Right ventricle myocardium superior (tissue), 1 donor: ENCODE data around the gene MUSK. TPM values are rescaled to one million over a fixed set of nuclear protein-coding genes. Genes with fewer than 3 reads are reported as not detected.

Experiments used
- ATAC-seq: fragments of 200-7000 bp; cut with Tn5 transposase; one replicate; pipeline ENCODE4 v1.9.1; 2020; ENCODE audit warnings: mild to moderate bottlenecking; ENCODE audit not compliant: poor library complexity
- DNase-seq: peaks from one replicate; pipeline ENCODE4 v3.0.0-alpha.2; 2020
- intact Hi-C: fragments of 100-400 bp; cut with DNase I; formaldehyde crosslinking; loops from one replicate; pipeline ENCODE4 v1.11.2; 2022
- long read RNA-seq: library from polyadenylated mRNA; unstranded; transcript quantifications from one replicate; pipeline ENCODE4 v2.0.0, GENCODE V29; 2021
- total RNA-seq: library from RNA; stranded (reverse); fragmentation: NEBNext Ultra II Directional; extraction: Animal tissue kit (Norgen Biotek cat#: 25700); gene quantifications from one replicate; pipeline ENCODE4 v1.2.1, GENCODE V29; 2021
- donor health status: DM: no; HTN: yes; CAD: no; lungs with severe emphysema.

The MUSK gene
- total RNA-seq = 2.1 TPM
- long read RNA-seq, partial matches to known transcripts = 0 of 1 reads
- long read RNA-seq, other reads (novel, unspliced or antisense) = 1 of 1 reads

DNA sequence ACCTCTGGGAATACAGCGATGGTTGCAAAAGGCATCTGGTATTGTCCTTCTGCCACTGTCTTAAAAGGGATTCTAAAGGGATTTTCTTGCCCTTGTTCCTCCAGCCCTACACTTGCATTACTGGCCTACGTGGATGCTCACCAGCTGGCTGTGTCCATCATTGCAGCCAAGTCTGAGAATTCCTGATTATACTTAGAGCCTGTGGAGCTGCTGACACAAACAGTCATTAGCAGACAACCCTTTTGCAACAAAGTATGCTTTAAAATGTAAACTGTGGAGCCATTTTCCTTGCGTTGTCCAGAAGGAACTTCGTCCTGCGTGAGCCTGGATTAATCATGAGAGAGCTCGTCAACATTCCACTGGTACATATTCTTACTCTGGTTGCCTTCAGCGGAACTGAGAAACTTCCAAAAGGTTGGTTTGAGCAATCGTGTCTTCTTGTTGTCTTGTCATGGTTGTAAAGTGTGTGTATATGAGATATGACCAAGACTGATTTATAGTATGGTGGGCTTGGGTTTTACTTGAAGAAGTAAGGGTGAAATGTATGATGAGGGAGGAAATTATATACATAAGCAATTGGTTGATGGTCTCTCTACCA lies at the start of gene MUSK:
Gene MUSK (plus strand): TSS at position 222 of the 598 bp plus-strand sequence. CDS start 114 bp downstream, at position 336.
- DNase-seq (no peak), ATAC-seq (peak; percentile 78)
- intact Hi-C loops = no loop called here

DNA sequence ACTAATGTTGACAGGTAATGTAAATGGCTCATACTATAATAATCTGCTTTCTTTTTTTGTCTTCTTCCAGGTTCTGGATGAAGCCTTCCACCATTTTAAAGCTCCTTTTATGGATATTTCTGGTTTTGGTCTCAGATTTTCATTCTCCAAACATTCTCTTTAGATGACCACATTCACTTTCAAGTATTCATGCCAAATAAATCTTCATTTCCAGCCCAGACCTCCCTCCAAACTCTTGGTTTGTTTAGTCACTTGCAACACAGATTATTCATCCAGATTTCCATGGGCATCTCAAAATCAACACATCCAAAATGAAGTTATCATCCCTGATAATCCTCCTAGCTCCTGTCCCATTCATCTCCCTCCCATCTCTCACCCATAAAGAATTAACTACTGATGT lies 48.8 kb upstream of the MUSK start:
- intact Hi-C loops = loop anchor here (10.0 kb wide), 1 partner anchor 165 kb away; no protein-coding TSS in a partner anchor

DNA sequence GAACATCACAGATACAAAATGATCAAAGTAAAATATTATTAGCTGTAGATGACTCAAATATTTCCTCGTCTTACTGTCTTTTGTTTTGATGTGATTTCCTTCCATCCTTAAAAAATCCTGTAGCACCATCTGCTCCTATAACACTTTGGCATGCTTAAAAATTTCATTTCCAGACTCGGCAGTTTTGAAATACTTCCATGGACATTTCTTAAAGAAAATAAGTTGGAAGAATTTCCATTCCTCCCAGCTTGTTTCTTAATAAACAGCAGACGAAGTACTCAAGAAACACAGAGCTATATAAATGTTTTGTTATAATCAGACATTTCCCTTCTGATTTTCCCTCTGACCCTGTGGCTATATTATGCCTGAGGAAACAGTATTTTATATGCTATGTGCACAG lies 47.9 kb upstream of the MUSK start:
- intact Hi-C loops = loop anchor here (10.0 kb wide), 1 partner anchor 166 kb away; no protein-coding TSS in a partner anchor
- no peak for DNase-seq
- ATAC-seq = no peak

More for the DNA sequence above, 48.8 kb upstream of the MUSK start:
- ATAC-seq (no peak), DNase-seq (no peak)

DNA sequence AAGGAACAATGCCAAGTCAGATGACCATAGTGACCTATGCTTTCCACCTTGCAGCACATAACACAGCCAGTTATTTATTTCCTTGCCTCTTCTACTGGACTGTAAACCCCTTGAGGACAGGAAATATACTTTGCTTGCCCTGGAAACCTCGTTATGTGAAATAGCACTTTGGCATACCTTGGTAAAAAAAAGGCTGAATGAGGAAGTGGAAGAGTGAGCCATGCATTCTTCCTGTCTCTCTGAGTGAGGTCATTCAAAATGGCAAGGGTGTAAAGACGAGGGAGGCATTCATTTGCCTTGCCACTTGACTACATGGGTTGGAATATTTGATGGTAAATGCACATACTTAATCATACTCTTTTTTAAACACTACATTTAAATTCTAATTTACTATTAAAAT lies 46.2 kb upstream of the MUSK start:
- intact Hi-C loops = loop anchor here (10.0 kb wide), 1 partner anchor 168 kb away; no protein-coding TSS in a partner anchor
- no peak for ATAC-seq

DNA sequence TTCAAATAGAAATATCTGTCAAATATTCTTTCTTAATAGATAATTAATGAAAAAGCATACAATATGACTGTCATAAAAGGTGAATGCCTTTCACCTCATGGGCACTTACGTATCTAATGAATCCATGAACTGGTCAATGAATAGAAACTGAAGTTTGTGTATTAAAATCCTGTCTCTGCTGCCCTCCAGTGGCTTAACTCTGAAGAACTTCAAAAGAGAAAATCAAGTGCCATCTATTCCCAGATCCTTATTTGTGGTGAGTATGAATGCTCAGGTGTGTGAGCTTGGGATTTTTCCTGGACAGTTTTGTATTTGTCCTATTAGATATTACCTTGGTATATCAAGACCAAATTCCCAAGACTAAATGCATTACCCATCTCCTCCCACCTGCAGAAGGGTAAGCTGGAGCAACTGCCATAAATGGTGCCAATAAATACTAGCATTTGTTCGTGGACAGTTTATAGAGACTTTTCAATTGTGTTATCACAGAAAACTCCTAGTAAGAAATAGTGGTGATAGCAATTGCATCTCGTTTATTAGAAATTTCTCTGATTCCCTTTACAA lies 45.0 kb upstream of the MUSK start:
- ATAC-seq = peak; percentile 68
- no peak for DNase-seq
- intact Hi-C loops = loop anchor here (10.0 kb wide), 1 partner anchor 169 kb away; no protein-coding TSS in a partner anchor

More for the DNA sequence above, 46.2 kb upstream of the MUSK start:
- no peak for DNase-seq

DNA sequence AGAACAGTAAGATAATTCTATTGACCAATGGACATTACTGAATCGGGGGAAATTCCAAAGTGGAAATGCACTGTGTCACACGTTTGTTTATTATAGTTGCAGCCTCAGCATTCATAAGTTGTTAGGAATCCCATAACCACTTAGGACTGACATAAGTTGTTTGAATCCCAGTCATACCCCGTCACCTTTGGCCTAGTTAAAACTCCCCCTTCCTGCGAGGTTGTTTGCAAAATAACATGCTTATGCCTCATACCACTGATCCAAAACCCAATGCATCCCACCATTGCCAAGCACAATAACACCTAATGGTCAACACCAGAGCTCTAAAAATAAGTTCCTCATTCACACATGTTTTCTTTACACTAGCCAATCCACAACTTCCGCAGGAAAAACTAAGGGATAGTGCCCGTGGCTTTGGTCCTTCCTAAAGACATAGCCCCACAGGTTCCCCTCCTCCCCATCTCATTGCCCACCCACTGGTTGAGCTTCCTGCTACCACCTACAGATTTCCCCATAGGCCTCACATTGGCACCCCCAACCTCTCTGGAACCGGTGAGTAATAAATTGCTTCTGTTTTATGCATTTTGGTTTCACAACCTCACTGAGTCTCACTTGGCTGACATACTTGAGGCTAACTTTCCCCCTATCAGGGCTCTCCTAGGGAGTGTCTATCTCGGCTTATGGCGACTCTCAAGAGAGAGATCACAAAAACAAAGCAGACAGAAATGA lies 42.3 kb upstream of the MUSK start:
- ATAC-seq = no peak
- intact Hi-C loops = loop anchor here (5.0 to 10.0 kb wide), 2 partner anchors 171 to 444 kb away; no protein-coding TSS in a partner anchor

DNA sequence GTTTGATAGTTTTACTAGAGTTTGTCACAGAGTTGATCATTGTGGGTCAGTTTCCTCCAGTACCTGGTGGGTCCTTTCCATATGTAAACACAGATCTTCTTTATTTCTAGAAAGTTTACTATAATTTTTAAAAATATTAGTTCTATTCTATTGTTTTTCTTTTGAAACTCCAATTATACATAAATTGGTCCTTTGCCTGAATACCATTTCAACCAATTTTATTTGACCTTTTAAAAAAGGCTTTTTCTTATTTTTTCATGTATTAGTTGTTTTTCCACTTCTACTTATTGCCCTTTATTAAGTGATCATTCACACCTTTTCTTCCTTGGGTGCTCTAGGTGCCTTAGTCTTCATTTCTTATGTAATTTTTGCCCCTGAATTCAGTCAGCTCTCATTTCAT lies 33.0 kb upstream of the MUSK start:
- DNase-seq = no peak
- no peak for ATAC-seq
- intact Hi-C loops = loop anchor here (5.0 kb wide), 1 partner anchor 667 kb away; no protein-coding TSS in a partner anchor

More for the DNA sequence above, 42.3 kb upstream of the MUSK start:
- no peak for DNase-seq

DNA sequence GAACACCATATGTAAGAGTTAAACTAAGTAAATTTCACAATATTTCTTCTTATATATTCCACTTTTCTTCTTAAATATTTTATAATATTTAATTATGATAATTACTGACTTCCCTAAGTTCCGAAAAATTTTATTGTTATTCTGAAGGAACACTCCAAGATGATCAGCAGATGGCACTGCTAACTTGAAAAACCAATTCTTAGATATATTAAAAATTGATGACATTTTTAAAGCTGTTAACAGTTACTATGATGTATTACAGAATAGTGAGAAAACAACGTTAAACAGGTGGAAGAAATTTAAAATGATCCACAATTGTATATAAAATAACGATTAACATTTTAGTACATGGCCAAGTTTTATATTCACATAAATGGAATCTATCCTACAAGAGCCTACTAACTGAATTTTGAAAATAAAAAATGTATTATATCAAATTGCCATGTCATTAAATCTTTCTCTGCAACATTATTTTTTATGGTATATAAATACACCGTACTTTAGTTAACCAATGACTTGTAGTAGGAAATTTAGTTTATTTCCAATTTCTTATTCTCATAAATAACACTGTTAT lies 30.1 kb upstream of the MUSK start:
- intact Hi-C loops = loop anchor here (5.0 kb wide), 1 partner anchor 664 kb away; no protein-coding TSS in a partner anchor
- ATAC-seq = no peak
- no peak for DNase-seq

DNA sequence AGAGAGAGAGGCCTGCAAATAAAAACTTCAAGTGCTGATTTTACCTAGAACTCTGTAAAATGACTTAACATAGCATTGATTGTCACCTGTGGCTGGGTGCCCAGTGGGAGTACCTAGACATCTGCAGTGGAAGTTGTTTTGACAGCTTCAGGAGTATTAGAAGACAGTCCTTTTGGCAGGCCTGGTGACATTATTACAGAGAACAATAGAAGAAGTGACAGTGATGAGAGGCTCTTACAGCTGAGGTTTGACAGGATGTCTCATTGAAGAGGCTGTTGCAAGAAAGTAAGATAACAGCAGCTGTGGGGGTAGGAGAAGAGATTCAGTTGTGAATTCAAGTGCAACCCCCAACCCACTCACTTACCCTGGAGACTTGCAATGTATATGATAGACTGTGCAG lies 27.9 kb upstream of the MUSK start:
- ATAC-seq (no peak), DNase-seq (no peak)
- intact Hi-C loops = no loop called here

DNA sequence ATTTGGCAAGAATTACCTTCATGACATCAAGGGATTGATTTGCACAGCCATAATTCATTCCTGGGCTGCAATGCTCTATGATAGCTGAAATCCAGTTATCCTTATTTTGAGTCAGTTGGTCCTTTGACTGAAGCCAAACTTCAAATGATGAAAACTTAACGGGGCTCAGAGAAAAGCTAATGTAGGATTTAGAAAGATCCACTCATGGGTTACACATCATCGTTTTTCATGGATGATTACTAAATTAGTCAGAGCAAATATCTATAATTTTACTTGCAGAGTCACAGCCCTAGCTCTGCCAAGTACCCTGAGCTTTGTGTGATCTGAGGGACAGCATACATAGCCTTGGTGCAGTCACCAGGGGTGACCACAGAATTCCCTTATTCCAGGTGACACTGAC lies 27.3 kb upstream of the MUSK start:
- intact Hi-C loops = no loop called here
- ATAC-seq (no peak), DNase-seq (no peak)

DNA sequence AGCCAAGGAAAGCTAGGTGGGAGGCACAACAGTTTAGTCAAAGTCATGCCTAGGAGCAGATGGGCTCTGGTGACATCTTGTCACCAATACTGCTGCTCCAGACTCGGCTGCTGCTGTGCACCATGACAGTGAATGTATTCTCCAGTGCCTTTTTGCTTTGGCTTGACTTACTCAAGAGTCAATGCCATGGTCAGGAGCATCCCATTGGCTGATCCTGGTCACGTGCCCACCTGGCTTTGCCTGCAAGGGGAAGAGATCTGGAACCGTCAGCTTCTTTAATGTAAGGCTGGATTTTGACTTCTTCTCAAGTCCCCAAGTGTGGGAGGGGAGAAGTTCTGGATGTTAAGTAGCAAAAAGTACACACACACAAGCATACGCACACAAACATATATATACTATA lies 19.9 kb upstream of the MUSK start:
- ATAC-seq (no peak), DNase-seq (no peak)
- intact Hi-C loops = no loop called here

DNA sequence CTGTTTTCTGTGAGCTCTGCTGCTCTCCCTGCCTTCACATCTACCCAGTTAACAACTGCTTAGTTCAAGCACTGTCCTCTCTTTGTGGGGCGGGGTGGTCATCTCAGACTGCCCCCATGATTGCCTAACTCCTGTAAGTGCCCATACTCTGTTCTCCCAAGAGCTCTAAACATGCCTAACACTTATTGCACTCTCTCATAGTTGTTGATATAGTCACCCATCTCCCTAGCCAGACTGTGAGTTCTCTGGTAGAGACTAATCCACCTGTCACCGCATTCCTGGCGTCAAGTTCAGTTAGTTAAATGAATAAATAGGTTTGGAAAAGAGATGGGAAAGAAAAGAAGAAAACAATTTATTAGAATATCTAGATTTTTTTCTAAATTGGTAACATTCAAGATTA lies 18.3 kb upstream of the MUSK start:
- intact Hi-C loops = no loop called here
- DNase-seq (no peak), ATAC-seq (peak; percentile 53)

DNA sequence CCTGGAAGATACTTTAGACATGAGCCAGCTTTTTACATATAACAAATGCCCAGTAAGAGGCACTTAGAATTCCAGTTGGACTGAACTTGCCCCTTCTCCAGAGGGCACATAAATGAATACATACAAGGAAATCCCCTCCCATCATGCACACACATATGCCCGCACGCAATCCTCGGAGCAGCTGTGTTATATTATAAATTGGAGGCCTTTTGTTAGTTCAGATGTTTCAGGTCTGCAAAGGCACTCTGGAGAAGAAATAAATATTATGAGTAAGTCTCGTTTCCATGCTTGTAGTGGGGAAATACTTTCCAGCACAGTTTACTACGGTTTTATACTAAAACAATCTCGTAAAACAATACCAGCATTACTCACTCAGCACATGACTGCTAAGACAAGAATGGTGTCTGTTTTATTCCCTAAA lies 17.6 kb upstream of the MUSK start:
- intact Hi-C loops = no loop called here
- ATAC-seq (peak; percentile 52), DNase-seq (no peak)

DNA sequence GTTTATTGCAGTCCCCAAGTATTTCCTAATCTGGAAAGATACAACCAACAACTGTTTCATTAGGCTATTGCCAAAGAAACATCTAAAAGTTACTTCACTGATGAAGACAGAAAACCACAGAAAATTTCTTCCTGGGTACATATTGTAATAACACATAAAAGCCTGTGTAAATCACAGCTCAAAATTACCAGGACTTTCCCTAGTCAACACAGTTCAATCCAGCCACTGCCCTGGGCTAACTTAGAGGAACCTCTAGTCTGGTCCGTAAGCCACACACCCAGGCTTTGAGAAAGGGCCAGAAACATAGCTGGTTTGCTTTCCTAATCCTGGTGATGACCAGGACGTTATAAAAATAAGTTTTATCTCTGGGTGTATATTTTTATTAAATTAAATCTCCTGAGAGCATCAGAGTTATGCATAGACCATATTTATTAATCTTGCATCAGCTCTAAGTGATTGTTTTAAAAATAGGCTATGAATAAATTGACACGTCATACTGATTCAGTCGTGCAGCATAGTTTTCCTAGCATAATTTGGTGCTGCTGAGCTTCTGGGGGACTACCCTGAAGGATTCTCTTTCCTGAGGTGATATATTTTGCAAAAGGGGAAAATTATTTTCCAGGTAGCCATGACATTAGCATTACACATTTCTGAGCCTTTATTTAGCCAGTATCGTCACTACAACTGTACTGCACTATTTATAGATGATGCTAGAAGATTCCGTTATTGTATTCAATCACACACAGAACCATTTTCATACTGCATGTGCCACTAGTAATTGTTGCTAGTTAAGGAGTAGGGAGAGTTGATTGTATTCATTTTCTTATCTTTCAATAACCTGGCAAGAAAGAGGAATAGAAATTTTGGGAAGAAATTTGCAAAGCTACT lies 12.6 kb upstream of the MUSK start:
- DNase-seq (peak; percentile 43), ATAC-seq (peak; percentile 91)
- intact Hi-C loops = no loop called here

DNA sequence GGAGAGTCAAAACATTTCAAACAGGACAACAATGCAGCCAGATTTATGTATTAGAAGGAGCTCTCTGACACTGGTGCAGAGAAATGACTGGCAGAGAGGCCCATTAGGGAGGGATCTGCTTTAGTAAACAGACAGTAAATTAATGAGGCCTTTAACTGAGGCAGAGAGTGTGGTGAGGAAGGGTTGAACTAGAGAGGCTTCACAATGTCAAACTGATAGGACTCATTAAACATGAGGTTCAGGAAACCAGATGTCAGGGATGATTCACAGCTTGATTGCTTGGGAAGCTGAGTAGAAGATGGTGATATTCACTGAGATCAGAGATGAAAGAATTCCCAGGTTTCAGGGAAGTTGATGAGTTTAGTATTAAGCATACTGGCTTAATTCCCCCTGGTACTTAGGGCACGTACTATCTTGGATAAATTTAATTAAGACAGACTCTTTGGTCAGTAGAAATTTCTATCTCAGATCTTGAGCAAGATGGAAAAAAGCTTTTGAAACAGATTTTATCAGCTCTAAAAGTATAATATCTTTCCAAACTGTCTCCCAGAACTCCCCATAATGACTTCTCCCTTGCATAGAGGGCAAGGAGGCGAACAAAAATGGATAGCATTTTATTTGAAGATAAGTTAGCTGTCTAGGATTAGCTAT lies 8.6 kb upstream of the MUSK start:
- intact Hi-C loops = no loop called here
- DNase-seq = no peak
- no peak for ATAC-seq

DNA sequence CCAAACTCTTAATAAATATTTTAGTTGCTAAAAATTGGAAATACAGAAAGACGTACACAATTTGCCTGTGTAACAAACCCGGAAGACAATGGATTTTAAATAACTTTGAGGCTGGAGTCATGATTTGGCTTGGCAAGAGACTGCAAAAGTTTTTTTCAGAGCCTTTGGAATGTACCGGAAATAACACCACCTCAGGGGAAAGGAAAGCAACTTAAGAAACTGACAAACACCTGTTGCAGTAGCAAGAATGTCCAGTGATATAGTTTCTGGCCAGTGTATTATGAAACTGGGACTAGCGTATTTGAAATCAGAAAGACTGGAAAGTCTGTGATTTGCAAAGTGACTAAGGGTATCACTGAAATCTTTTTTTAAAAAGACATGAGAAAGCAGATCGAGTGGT lies 842 bp downstream of the MUSK start:
- no peak for DNase-seq
- peak; percentile 70 for ATAC-seq
- intact Hi-C loops = no loop called here

DNA sequence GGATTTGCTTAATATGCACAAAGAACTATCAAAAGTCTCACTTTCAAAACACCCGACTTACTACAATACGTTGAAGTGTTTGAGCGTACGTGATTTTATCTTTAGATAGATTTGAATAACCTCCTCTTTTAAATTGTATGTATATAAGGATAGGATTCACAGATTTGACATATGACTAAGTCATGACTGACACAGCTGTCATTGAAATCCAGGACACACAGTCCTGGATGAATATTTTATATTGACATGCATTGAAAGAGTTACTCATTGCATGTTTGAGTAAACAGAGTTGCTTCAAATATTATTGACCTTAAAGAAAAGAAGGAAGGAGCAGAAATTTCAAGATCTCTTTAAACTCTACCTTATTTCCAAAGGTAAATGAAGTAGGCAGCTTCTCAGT lies 3.3 kb downstream of the MUSK start:
- no peak for DNase-seq
- no peak for ATAC-seq
- intact Hi-C loops = no loop called here
